Spleen (tissue), 11 donors: ENCODE results near the gene BID. TPM values are rescaled to one million over a fixed set of nuclear protein-coding genes. Genes with fewer than 3 reads are reported as not detected.

Experiments used
- DNase-seq: peaks from one replicate; pipeline ENCODE4 v3.0.0-alpha.2; 2020
- H3K27ac ChIP-seq, 8 donors: fragments of 200-600 bp; sonication (generic) in 7 of 8; 1 replicate in 4 of 8; 2 replicates in 4 of 8; pipeline versions ENCODE4 v1.5.0 to v1.8.0; 2016 to 2021; ENCODE audit warnings: inconsistent platforms in 4 of 8, mild to moderate bottlenecking in 4 of 8, moderate library complexity in 1 of 8
- H3K27me3 ChIP-seq, 7 donors: fragments of 200-600 bp; sonication (generic) in 6 of 7; replicated peaks in 1 of 7; 1 replicate in 4 of 7; 2 replicates in 3 of 7; pipeline versions ENCODE4 v1.5.0 to v1.8.0; 2016 to 2021; ENCODE audit warnings: inconsistent platforms in 3 of 7, mild to moderate bottlenecking in 1 of 7
- H3K36me3 ChIP-seq, 6 donors: fragments of 200-600 bp; sonication (generic) in 5 of 6; 1 replicate in 4 of 6; 2 replicates in 2 of 6; pipeline versions ENCODE4 v1.5.0 to v1.8.0; 2016 to 2021; ENCODE audit warnings: inconsistent platforms in 2 of 6
- H3K4me1 ChIP-seq, 6 donors: fragments of 200-600 bp; sonication (generic) in 5 of 6; 1 replicate in 3 of 6; 2 replicates in 3 of 6; pipeline versions ENCODE4 v1.5.0 to v1.8.0; 2016 to 2021; ENCODE audit warnings: inconsistent platforms in 3 of 6
- H3K4me3 ChIP-seq, 8 donors: fragments of 200-600 bp; sonication (generic) in 7 of 8; 1 replicate in 4 of 8; 2 replicates in 4 of 8; pipeline versions ENCODE4 v1.5.0 to v1.8.0; 2016 to 2021; ENCODE audit warnings: inconsistent platforms in 4 of 8, mild to moderate bottlenecking in 4 of 8, moderate library complexity in 2 of 8
- H3K9me3 ChIP-seq, 8 donors: fragments of 200-600 bp; sonication (generic) in 7 of 8; 1 replicate in 4 of 8; 2 replicates in 4 of 8; pipeline versions ENCODE4 v1.5.0 to v1.8.0; 2016 to 2021; ENCODE audit warnings: inconsistent platforms in 4 of 8
- CTCF ChIP-seq, 11 experiments: fragments of 200-600 bp in 7 of 11; fragments of 450-650 bp in 4 of 11; sonication (generic) in 4 of 11; IDR thresholded peaks in 8 of 11; conservative IDR thresholded peaks in 3 of 11; 1 replicate in 7 of 11; 2 replicates in 4 of 11; pipeline versions ENCODE4 v1.4.0 to v1.8.0; 2016 to 2021; ENCODE audit warnings: antibody characterized with exemption in 11 of 11, inconsistent platforms in 4 of 11, mild to moderate bottlenecking in 1 of 11
- POLR2A ChIP-seq, 3 donors: fragments of 450-650 bp; IDR thresholded peaks; one replicate each; pipeline ENCODE4 v1.5.1; 2017; ENCODE audit warnings: antibody characterized with exemption in 3 of 3, mild to moderate bottlenecking in 1 of 3
- POLR2AphosphoS5 ChIP-seq, 3 donors: sonication (generic); formaldehyde crosslinking; IDR thresholded peaks; one replicate each; pipeline ENCODE4 v1.5.1; 2017; ENCODE audit warnings: antibody characterized with exemption in 3 of 3
- WGBS, 5 donors: extraction: QIAGEN DNeasy Blood & Tissue Kit in 3 of 5; methylation state at CpG; one replicate each; pipeline versions ENCODE4 v1.1.5 to v1.1.7; 2013 to 2018; 5-methylcytosine and 5-hydroxymethylcytosine counted together
- intact Hi-C: fragments of 100-400 bp; cut with DNase I; formaldehyde crosslinking; loops from one replicate; pipeline ENCODE4 v1.15.0; 2023; ENCODE audit warnings: low total_unique reads
- polyA plus RNA-seq, 3 donors: library from polyadenylated mRNA; stranded (reverse); fragments of 200-250 nt; gene quantifications; one replicate each; pipeline ENCODE4 v1.2.1, GENCODE V29; 2013
- total RNA-seq, 7 donors: library from RNA; depleted of rRNA in 3 of 7; stranded (reverse); fragments of >200 nt in 3 of 7; fragmentation: NEBNext Ultra II Directional in 4 of 7; extraction: Animal tissue kit (Norgen Biotek cat#: 25700) in 4 of 7; gene quantifications; one replicate each; pipeline versions ENCODE4 v1.1.0 to v1.2.1, GENCODE V29; 2016 to 2021
- donor health status: healthy with polysubstance abuse.
- donor health status: DM: no; HTN: no; CAD: no; lungs with moderate emphysema.
- donor health status: DM: no; HTN: no; CAD: no.
- donor health status: Bipolar disorder and iron deficiency.
- donor health status: healthy.
- donor health status: DM: no; HTN: no; CAD: no.
- donor health status: DM: yes; HTN: yes; CAD: no.

Gene BID
- total and polyA plus RNA-seq, 10 donors: 37.7 to 73.4 (median 49.3) TPM

GRCh38 chr22:17726928-17727897 is 47.1 kb downstream of the BID start:
- intact Hi-C loops: no loop called here
- no peak for DNase-seq
- Histone ChIP-seq H3K4me3 (no peak overlapping the region), H3K27me3 (no peaks in the 10 kb centered on the region), H3K36me3 (peaks cover 0 to 77% (median 38%) of the 10 kb centered on the region in 6 donors), H3K9me3 (no peaks in the 10 kb centered on the region), H3K27ac (peak overlapping the region in 4 of 8 donors; percentile 1 to 28 (median 21)), H3K4me1 (peaks cover 0 to 20% (median 7%) of the 10 kb centered on the region in 6 donors)
- 54 to 73% (median 68%) methylated on average over 18 of the region's 18 CpGs for WGBS, 5 donors
- TF ChIP-seq CTCF (IDR thresholded peaks at IDR 0.05 in 8 of 11, conservative IDR thresholded peaks at IDR 0.05 in 3 of 11) (no peak), POLR2A (IDR thresholded peaks at IDR 0.05) (no peak), POLR2AphosphoS5 (IDR thresholded peaks at IDR 0.05) (peak in 1 of 3 donors; percentile 31)

- intact Hi-C loops: no loop called here
- TF ChIP-seq CTCF (IDR thresholded peaks at IDR 0.05 in 8 of 11, conservative IDR thresholded peaks at IDR 0.05 in 3 of 11): no peak
- no peak for TF ChIP-seq POLR2A (IDR thresholded peaks at IDR 0.05)
- TF ChIP-seq POLR2AphosphoS5 (IDR thresholded peaks at IDR 0.05): no peak
- H3K36me3 ChIP-seq: peaks cover 0 to 67% (median 36%) of the 10 kb centered on the region in 6 donors
- H3K4me1 ChIP-seq: peaks cover 0 to 20% (median 7%) of the 10 kb centered on the region in 6 donors
- no peak for DNase-seq
- H3K4me3 ChIP-seq: no peak overlapping the region
- H3K27ac ChIP-seq: peak overlapping the region in 4 of 8 donors; percentile 1 to 28 (median 21)
- 81 to 86% (median 86%) methylated on average over 13 of the region's 13 CpGs for WGBS, 5 donors
- H3K9me3 ChIP-seq: no peaks in the 10 kb centered on the region
- no peaks in the 10 kb centered on the region for H3K27me3 ChIP-seq
Observed at GRCh38 chr22:17726006-17726927, 48.0 kb downstream of the BID start.

- Histone ChIP-seq H3K27ac (no peak overlapping the region), H3K4me1 (peaks cover 0 to 20% (median 7%) of the 10 kb centered on the region in 6 donors)
Observed at GRCh38 chr22:17725500-17725796, 48.8 kb downstream of the BID start.

More at GRCh38 chr22:17725500-17725796, 48.8 kb downstream of the BID start:
- intact Hi-C loops: no loop called here
- no peaks in the 10 kb centered on the region for H3K27me3 ChIP-seq
- DNase-seq: no peak
- H3K4me3 ChIP-seq: no peak overlapping the region
- no peak for TF ChIP-seq POLR2A (IDR thresholded peaks at IDR 0.05)
- no peak for TF ChIP-seq POLR2AphosphoS5 (IDR thresholded peaks at IDR 0.05)
- TF ChIP-seq CTCF (IDR thresholded peaks at IDR 0.05 in 8 of 11, conservative IDR thresholded peaks at IDR 0.05 in 3 of 11): no peak
- H3K9me3 ChIP-seq: no peaks in the 10 kb centered on the region
- peaks cover 0 to 59% (median 32%) of the 10 kb centered on the region in 6 donors for H3K36me3 ChIP-seq
